HL-60/S4 treated with phorbol 12-myristate 13-acetate at 8.2 ng/mL for 4 days and 3 days (cell line): Measurements from ENCODE around the gene TEX264.
"Not testable (repeated sequence)": the region's sequence is repeated elsewhere in the genome, so short reads cannot be mapped to it uniquely, and the experiment has no call there.

Experiments used
- in situ Hi-C: fragments of 300-500 bp; cut with MboI; formaldehyde crosslinking; loops from 2 replicates; pipeline ENCODE4 v1.15.0; 2022; ENCODE audit warnings: low sequenced_read_pairs

Gene TEX264

DNA sequence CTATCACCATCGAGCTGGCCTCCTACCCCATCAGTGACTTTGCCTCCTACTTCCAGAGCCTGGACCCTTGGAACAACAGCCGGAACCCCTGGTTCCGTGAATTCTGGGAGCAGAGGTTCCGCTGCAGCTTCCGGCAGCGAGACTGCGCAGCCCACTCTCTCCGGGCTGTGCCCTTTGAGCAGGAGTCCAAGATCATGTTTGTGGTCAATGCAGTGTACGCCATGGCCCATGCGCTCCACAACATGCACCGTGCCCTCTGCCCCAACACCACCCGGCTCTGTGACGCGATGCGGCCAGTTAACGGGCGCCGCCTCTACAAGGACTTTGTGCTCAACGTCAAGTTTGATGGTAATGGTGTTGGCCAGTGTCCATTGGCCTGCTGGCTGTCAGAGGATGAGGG, 41.9 kb downstream of the TEX264 start:
- in situ Hi-C loops: no loop called here

DNA sequence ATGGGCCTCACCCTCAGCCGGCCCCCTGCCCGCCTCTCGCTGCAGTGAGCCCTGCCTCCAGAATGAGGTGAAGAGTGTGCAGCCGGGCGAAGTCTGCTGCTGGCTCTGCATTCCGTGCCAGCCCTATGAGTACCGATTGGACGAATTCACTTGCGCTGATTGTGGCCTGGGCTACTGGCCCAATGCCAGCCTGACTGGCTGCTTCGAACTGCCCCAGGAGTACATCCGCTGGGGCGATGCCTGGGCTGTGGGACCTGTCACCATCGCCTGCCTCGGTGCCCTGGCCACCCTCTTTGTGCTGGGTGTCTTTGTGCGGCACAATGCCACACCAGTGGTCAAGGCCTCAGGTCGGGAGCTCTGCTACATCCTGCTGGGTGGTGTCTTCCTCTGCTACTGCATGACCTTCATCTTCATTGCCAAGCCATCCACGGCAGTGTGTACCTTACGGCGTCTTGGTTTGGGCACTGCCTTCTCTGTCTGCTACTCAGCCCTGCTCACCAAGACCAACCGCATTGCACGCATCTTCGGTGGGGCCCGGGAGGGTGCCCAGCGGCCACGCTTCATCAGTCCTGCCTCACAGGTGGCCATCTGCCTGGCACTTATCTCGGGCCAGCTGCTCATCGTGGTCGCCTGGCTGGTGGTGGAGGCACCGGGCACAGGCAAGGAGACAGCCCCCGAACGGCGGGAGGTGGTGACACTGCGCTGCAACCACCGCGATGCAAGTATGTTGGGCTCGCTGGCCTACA, 44.4 kb downstream of the TEX264 start:
- in situ Hi-C loops: no loop called here

GRCh38 chr3:51715977-51716294, 44.9 kb downstream of the TEX264 start:
- in situ Hi-C loops: no loop called here

DNA sequence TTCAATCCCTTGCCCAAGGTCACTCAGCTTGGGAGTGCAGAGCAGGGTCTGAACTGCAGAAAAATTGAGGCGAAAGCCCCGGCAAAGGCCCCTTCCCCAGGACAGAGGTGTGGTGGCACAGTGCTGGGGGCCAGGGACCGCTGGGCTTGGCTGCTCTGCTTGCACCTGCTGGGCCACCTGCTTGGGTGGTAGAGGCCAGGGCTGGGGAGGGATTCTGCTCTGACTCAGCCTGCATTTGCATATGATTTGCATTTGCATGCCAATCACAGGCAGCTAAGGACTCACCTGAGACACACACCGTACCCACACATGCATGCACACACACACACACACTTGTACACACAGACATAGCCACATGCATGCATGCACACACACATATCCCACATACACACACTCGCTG, 45.8 kb downstream of the TEX264 start:
- in situ Hi-C loops: no loop called here

GRCh38 chr3:51717446-51717845, 46.4 kb downstream of the TEX264 start:
- in situ Hi-C loops: no loop called here

DNA sequence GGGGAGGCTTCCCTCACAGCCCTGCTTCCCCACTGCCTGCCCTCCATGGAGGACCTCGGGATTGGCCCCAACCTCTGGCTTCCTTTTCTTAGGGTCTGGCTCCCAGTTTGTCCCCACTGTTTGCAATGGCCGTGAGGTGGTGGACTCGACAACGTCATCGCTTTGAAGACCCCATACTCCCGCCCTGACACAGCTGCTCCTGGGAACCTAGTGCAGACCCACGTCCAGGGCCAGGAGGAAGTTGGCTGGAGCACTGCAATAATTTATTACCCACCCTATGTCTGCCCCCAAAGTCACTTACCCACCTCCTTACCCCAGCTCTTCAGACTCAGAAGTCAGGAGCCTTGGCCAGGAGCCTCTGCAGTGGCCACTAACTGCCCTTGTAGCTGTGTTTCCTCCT, 46.9 kb downstream of the TEX264 start:
- in situ Hi-C loops: no loop called here

DNA sequence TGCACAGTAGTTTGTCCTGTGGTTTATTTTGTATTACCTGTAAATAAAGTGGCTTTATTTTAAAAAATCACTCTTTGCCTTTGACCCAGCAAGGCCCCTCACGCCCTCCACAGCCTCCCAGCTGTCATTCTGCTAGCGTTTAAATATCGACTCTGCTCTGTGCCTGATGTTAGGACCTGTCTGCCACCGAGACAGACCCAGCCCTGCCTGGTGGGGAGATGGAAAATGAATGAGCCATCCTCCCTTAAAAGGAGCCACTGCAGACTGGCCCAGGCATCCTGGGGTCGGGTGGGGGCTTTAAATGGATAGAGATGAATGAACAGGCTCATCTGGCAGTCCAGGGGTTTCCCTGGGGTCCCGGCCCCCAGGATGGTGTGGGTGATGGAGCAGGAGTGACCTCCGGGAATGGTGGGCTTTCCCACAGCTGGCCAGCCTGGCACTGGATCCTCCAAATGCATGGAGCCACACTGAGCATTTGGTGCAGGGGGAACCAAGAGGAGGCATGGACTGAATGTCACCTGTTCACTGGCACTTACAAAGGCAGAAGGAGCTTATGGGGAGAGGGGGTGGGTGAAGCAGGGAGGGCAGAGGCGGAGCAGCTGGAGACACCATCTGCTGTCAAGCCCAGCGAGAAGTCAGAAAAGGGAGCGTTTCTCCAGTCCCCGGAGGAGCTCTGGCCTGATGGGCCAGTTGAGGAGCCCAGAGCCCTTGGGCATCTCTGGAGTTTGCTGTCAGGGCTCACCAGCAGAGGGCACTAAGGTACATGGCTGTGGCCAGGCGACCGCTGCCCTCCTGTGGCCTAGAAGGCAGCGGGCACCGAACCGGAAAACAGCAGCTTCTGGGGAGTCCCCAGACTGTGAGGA, 47.7 kb downstream of the TEX264 start:
- in situ Hi-C loops: no loop called here

- in situ Hi-C loops: no loop called here
These were observed 48.5 kb downstream of the TEX264 start for GRCh38 chr3:51719410-51720025.

GRCh38 chr3:51720292-51721061, 49.4 kb downstream of the TEX264 start:
- in situ Hi-C loops: no loop called here

DNA sequence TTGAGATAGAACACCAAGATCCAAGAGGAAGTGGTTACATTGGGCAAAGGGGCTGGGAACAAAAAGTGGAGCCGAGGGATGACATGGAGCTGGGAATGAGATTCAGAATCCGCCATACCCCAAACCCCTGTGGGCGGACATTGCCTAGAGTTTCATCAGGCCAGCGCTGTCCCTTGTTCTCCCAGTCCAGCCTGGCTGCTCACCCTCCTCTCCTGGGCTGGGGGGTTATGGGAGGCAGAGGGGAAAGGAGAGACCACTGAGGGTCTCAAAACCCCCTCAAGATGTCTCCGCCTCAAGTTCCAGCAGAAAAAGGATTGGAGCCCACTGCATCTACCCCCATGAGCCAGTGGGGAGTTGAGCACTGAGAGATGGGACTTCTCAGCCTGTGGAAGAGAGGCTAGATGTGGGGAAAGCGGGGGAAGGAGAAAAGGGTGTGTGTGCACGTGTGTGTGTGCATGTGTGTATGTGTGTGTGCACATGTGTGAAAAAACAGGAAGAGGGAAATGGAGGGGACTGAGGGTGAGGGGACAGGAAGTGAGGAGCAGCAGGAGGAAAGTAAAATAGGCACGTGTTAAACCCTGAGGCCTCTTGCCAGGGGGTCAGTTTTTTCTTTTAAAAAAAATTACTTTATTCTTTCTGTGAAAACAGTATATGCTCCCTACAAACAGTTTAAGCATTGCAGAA, 50.2 kb downstream of the TEX264 start:
- in situ Hi-C loops: no loop called here

DNA sequence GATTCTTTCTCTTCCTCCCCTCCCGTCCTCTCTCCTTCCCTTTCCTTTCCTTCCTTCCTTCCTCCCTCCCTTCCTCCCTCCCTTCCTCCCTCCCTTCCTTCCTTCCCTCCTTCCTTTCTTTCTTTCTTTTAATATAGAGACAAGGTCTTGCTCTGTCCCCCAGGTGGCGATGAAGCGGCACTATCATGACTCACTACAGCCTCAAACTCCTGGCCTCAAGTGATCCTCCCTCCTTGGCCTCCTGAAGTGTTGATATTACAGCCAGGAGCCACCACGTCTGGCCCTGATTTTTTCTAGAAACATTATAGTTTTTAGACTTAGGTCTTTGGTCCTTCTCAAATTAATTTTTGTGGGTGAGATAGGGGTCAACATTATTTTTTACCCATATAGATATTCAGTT, 51.3 kb downstream of the TEX264 start:
- in situ Hi-C loops: no loop called here

GRCh38 chr3:51727500-51727899, 56.4 kb downstream of the TEX264 start:
- in situ Hi-C loops: no loop called here

DNA sequence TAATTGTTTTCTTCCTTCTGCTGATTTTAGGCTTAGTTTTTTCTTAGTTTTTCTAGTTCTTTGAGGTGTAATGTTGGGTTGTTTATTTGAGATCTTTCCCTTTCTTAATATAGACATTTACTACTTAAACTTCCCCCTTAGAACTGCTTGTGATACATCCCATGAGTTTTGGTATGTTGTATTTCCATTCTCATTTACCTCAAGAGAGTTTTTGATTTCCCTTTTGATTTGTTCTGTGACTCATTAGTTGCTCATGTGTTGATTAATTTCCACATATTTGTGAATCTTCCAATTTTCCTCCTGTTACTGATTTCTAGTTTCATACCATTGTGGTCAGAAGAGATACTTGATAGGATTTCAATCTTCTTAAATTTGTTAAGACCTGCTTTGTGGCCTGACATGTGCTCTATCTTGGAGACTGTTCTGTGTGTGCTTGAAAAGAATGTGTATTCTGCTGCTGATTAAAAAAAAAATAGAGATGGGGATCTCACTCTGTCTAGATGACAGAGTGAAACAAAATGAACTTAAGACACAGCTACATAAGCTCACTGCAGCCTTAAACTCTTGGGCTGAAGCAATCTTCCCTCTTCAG, 58.1 kb downstream of the TEX264 start:
- in situ Hi-C loops: no loop called here

GRCh38 chr3:51733859-51734571, 63.0 kb downstream of the TEX264 start:
- in situ Hi-C loops: no loop called here

- in situ Hi-C loops: no loop called here
These were observed 63.5 kb downstream of the TEX264 start for GRCh38 chr3:51734572-51734907.

- in situ Hi-C loops: no loop called here
These were observed 64.0 kb downstream of the TEX264 start for GRCh38 chr3:51735039-51735438.

DNA sequence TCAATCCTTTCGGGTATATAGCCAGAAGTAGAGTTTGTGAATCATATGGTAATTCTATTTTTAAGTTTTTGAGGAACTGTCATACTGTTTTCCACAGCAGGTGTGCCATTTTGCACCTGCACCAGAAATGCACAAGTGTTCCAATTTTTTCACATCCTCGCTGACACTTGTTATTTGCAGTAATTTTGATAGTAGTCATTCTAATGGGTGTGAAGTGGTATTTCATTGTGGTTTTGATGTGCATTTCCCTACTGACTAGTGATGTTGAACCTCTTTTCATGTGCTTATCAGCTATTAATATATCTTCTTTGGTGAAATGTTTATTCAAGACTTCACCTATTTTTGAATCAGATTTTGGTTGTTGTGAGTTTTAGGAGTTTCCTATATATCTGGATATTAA, 64.9 kb downstream of the TEX264 start:
- in situ Hi-C loops: no loop called here

GRCh38 chr3:51739110-51739509, 68.1 kb downstream of the TEX264 start:
- in situ Hi-C loops: no loop called here

DNA sequence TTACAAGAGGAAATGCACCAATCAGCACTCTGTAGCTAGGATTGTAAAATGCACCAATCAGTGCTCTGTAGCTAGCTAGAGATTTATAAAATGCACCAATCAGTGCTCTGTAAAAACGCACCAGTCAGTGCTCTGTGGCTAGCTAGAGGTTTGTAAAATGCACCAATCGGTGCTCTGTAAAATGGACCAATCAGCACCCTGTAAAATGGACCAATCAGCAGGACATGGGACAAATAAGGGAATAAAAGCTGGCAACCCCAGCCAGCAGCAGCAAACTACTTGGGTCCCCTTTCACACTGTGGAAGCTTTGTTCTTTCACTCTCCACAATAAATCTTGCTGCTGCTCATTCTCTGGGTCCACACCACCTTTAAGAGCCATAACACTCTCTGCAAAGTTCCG, 71.3 kb downstream of the TEX264 start:
- in situ Hi-C loops: not testable (repeated sequence)

DNA sequence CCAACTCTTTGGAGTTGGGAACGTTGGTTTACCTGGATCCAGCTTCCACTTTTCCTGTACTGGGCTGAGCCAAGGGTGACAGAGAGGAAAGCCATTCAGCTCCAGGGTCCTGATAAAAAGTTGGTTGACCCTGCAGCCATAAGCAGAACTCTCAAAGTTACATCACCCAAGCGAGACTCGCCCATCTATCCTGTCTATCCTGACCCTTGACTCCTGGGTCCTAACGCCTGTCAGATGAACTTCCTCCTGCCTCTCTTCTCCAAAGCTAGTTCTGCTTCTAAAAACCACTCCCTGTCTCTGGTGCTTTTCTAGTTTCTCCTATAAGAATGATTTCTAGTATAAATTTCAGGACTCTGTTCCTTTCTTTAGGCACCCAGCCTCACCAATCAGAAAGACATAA, 71.9 kb downstream of the TEX264 start:
- in situ Hi-C loops: not testable (repeated sequence)
